Aorta (tissue), 5 donors: ENCODE measurements around the gene BTBD1. TPM values are rescaled to one million over a fixed set of nuclear protein-coding genes. Genes with fewer than 3 reads are reported as not detected.
A peak's percentile ranks its signal among the peaks of the same experiment; 100 is the strongest.
"Not testable (repeated sequence)": the region's sequence is repeated elsewhere in the genome, so short reads cannot be mapped to it uniquely, and the experiment has no call there.

Experiments
- ATAC-seq: fragments of 200-7000 bp; cut with Tn5 transposase; one replicate; pipeline ENCODE4 v1.9.1; 2022; ENCODE audit warnings: moderate library complexity; ENCODE audit not compliant: low FRiP score
- DNase-seq, 2 donors: peaks; one replicate each; pipeline ENCODE4 v3.0.0-alpha.2; 2020
- H3K27ac ChIP-seq, 2 donors: one replicate each; pipeline ENCODE4 v1.5.1; 2013; ENCODE audit warnings: low read length in 2 of 2, mild to moderate bottlenecking in 2 of 2, moderate library complexity in 2 of 2, control low read depth in 1 of 2, inconsistent platforms in 1 of 2, low read depth in 1 of 2
- H3K27me3 ChIP-seq, 2 donors: one replicate each; pipeline ENCODE4 v1.6.1; 2013; ENCODE audit warnings: control low read depth in 1 of 2, low read length in 1 of 2, mild to moderate bottlenecking in 1 of 2, moderate library complexity in 1 of 2; ENCODE audit not compliant: insufficient read depth in 2 of 2, control insufficient read depth in 1 of 2
- H3K36me3 ChIP-seq, 2 donors: one replicate each; pipeline ENCODE4 v1.6.1; 2013; ENCODE audit warnings: control low read depth in 1 of 2, low read length in 1 of 2, mild to moderate bottlenecking in 1 of 2; ENCODE audit not compliant: insufficient read depth in 2 of 2, control insufficient read depth in 1 of 2
- H3K4me1 ChIP-seq, 2 donors: one replicate each; pipeline ENCODE4 v1.6.1; 2013; ENCODE audit warnings: low read length in 2 of 2, control low read depth in 1 of 2, mild to moderate bottlenecking in 1 of 2, moderate library complexity in 1 of 2; ENCODE audit not compliant: insufficient read depth in 2 of 2, control insufficient read depth in 1 of 2
- H3K4me3 ChIP-seq, 2 donors: one replicate each; pipeline ENCODE4 v1.5.1; 2013; ENCODE audit warnings: low read length in 2 of 2, control low read depth in 1 of 2, mild to moderate bottlenecking in 1 of 2
- H3K9me3 ChIP-seq: one replicate; pipeline ENCODE4 v1.6.1; 2013; ENCODE audit warnings: mild to moderate bottlenecking, low read length; ENCODE audit not compliant: control insufficient read depth
- WGBS, 2 donors: extraction: QIAGEN DNeasy Blood & Tissue Kit; methylation state at CpG; one replicate each; pipeline ENCODE4 v1.1.7; 2013; 5-methylcytosine and 5-hydroxymethylcytosine counted together
- intact Hi-C, 2 donors: fragments of 100-400 bp; cut with DNase I; formaldehyde crosslinking; loops; one replicate each; pipeline versions ENCODE4 v1.14.2 to v1.15.0; 2022
- polyA plus RNA-seq, 2 donors: library from polyadenylated mRNA; stranded (reverse); fragments of 200-250 nt; gene quantifications; one replicate each; pipeline ENCODE4 v1.2.3, GENCODE V29; 2013
- total RNA-seq, 2 donors: library from RNA; stranded (reverse); fragmentation: NEBNext Ultra II Directional; extraction: Animal tissue kit (Norgen Biotek cat#: 25700); gene quantifications; one replicate each; pipeline ENCODE4 v1.2.1, GENCODE V29; 2021
- donor health status: healthy with polysubstance abuse.
- donor health status: Bipolar disorder and iron deficiency.
- donor health status: DM: no; HTN: no; CAD: no.
- donor health status: DM: no; HTN: no; CAD: no.
- donor health status: DM: yes; HTN: yes; CAD: no.

Gene BTBD1
- total and polyA plus RNA-seq, 4 donors, result 21.0 to 47.8 (median 35.2) TPM

GRCh38 chr15:83102346-83102745, 35.3 kb upstream of the BTBD1 start:
- no peak overlapping the region for H3K27ac ChIP-seq
- H3K4me1 ChIP-seq, result no peaks in the 10 kb centered on the region
- no peak overlapping the region for H3K4me3 ChIP-seq
- no peaks in the 10 kb centered on the region for H3K36me3 ChIP-seq
- DNase-seq (no peak), ATAC-seq (no peak)
- intact Hi-C loops, result loop anchor here in 1 of 2 donors (10.0 kb wide), 1 partner anchor 98 kb away; no protein-coding TSS in a partner anchor
- no peaks in the 10 kb centered on the region for H3K27me3 ChIP-seq
- WGBS, 2 donors, result 6 to 9% methylated on average over 2 of the region's 2 CpGs
- peaks cover 4% of the 10 kb centered on the region for H3K9me3 ChIP-seq

GRCh38 chr15:83100097-83100646, 33.1 kb upstream of the BTBD1 start:
- WGBS, 2 donors, result 57 to 60% methylated on average over 2 of the region's 2 CpGs
- intact Hi-C loops, result loop anchor here in 1 of 2 donors (10.0 kb wide), 1 partner anchor 95 kb away; no protein-coding TSS in a partner anchor
- no peaks in the 10 kb centered on the region for H3K4me1 ChIP-seq
- no peak for DNase-seq
- H3K36me3 ChIP-seq, result no peaks in the 10 kb centered on the region
- H3K27ac ChIP-seq, result no peak overlapping the region
- H3K4me3 ChIP-seq, result no peak overlapping the region
- peaks cover 6% of the 10 kb centered on the region for H3K9me3 ChIP-seq
- ATAC-seq, result no peak
- no peaks in the 10 kb centered on the region for H3K27me3 ChIP-seq

GRCh38 chr15:83099290-83099689, 32.2 kb upstream of the BTBD1 start:
- H3K4me1 ChIP-seq, result no peaks in the 10 kb centered on the region
- H3K4me3 ChIP-seq, result no peak overlapping the region
- no peaks in the 10 kb centered on the region for H3K36me3 ChIP-seq
- H3K9me3 ChIP-seq, result peaks cover 6% of the 10 kb centered on the region
- no peak overlapping the region for H3K27ac ChIP-seq
- no peak for ATAC-seq
- intact Hi-C loops, result no loop called here
- no peak for DNase-seq
- 71 to 77% methylated on average over 2 of the region's 2 CpGs for WGBS, 2 donors
- H3K27me3 ChIP-seq, result no peaks in the 10 kb centered on the region

- Histone ChIP-seq H3K4me3 (no peak overlapping the region), H3K27ac (no peak overlapping the region), H3K27me3 (no peaks in the 10 kb centered on the region), H3K36me3 (no peaks in the 10 kb centered on the region), H3K4me1 (no peaks in the 10 kb centered on the region), H3K9me3 (peaks cover 6% of the 10 kb centered on the region)
- no peak for ATAC-seq
- intact Hi-C loops, result no loop called here
- no peak for DNase-seq
Measured at GRCh38 chr15:83098079-83098478, 31.0 kb upstream of the BTBD1 start.

- Histone ChIP-seq H3K4me1 (no peaks in the 10 kb centered on the region), H3K4me3 (no peak overlapping the region), H3K27ac (no peak overlapping the region), H3K9me3 (peaks cover 6% of the 10 kb centered on the region), H3K27me3 (no peaks in the 10 kb centered on the region), H3K36me3 (no peaks in the 10 kb centered on the region)
- intact Hi-C loops, result no loop called here
- 90 to 92% methylated on average over 5 of the region's 5 CpGs for WGBS, 2 donors
- no peak for ATAC-seq
- no peak for DNase-seq
Measured at GRCh38 chr15:83094583-83094982, 27.5 kb upstream of the BTBD1 start.

GRCh38 chr15:83092309-83092976, 25.4 kb upstream of the BTBD1 start:
- Histone ChIP-seq H3K4me3 (no peak overlapping the region), H3K9me3 (peaks cover 3% of the 10 kb centered on the region), H3K4me1 (no peaks in the 10 kb centered on the region), H3K27ac (no peak overlapping the region), H3K36me3 (no peaks in the 10 kb centered on the region), H3K27me3 (no peaks in the 10 kb centered on the region)
- intact Hi-C loops, result no loop called here
- ATAC-seq, result peak; percentile 65
- DNase-seq, result peak in 1 of 2 donors; percentile 70
- WGBS, 2 donors, result 70 to 75% methylated on average over 4 of the region's 4 CpGs

GRCh38 chr15:83091965-83092308, 24.9 kb upstream of the BTBD1 start:
- H3K27ac ChIP-seq, H3K4me3 ChIP-seq, H3K4me1 ChIP-seq, H3K36me3 ChIP-seq, DNase-seq, H3K27me3 ChIP-seq, H3K9me3 ChIP-seq, intact Hi-C loops: not testable (repeated sequence)
- ATAC-seq, result peak; percentile 29
- WGBS, 2 donors, result 95 to 100% methylated on average over 3 of the region's 3 CpGs

GRCh38 chr15:83090465-83090864, 23.4 kb upstream of the BTBD1 start:
- H3K27me3 ChIP-seq, result no peaks in the 10 kb centered on the region
- WGBS, 2 donors, result 55 to 57% methylated on average over 4 of the region's 4 CpGs
- DNase-seq (no peak), ATAC-seq (no peak)
- no peak overlapping the region for H3K27ac ChIP-seq
- H3K4me1 ChIP-seq, result no peaks in the 10 kb centered on the region
- H3K36me3 ChIP-seq, result no peaks in the 10 kb centered on the region
- no peak overlapping the region for H3K4me3 ChIP-seq
- intact Hi-C loops, result no loop called here
- no peaks in the 10 kb centered on the region for H3K9me3 ChIP-seq

- H3K4me1 ChIP-seq, result no peaks in the 10 kb centered on the region
- no peaks in the 10 kb centered on the region for H3K9me3 ChIP-seq
- intact Hi-C loops, result no loop called here
- H3K36me3 ChIP-seq, result no peaks in the 10 kb centered on the region
- DNase-seq, result no peak
- no peaks in the 10 kb centered on the region for H3K27me3 ChIP-seq
- no peak overlapping the region for H3K4me3 ChIP-seq
- 57 to 71% methylated on average over 2 of the region's 2 CpGs for WGBS, 2 donors
- H3K27ac ChIP-seq, result no peak overlapping the region
- ATAC-seq, result no peak
Measured at GRCh38 chr15:83088876-83089275, 21.8 kb upstream of the BTBD1 start.
